Right renal cortex interstitium (tissue), 3 donors: ENCODE data around the gene ANKRD66. TPM values are rescaled to one million over a fixed set of nuclear protein-coding genes. Genes with fewer than 3 reads are reported as not detected.

ENCODE experiments used
- DNase-seq, 3 donors: peaks; one replicate each; pipeline ENCODE4 v3.0.0-alpha.2; 2013; ENCODE audit warnings: low read depth in 3 of 3, low spot score in 2 of 3
- polyA plus RNA-seq, 3 donors: library from polyadenylated mRNA; unstranded; fragments of 120-200 nt; gene quantifications; one replicate each; pipeline ENCODE4 v1.2.1, GENCODE V29; 2013; ENCODE audit not compliant: insufficient read length in 3 of 3

The ANKRD66 gene
- polyA plus RNA-seq, 3 donors, result not detected

GRCh38 chr6:46788791-46789190 lies 42.1 kb downstream of the ANKRD66 start:
- no peak for DNase-seq

- DNase-seq, result no peak
Observed at GRCh38 chr6:46789434-46790354, 43.0 kb downstream of the ANKRD66 start.

- DNase-seq, result no peak
Observed at GRCh38 chr6:46790355-46790874, 43.7 kb downstream of the ANKRD66 start.

- no peak for DNase-seq
Observed at GRCh38 chr6:46792635-46793034, 45.9 kb downstream of the ANKRD66 start.

GRCh38 chr6:46793138-46793537 lies 46.4 kb downstream of the ANKRD66 start, which contains the start of gene MEP1A:
Gene MEP1A, plus strand, starts transcription at chr6:46793389. Its CDS starts 10 bp downstream, at chr6:46793399.
- no peak for DNase-seq

- no peak for DNase-seq
Observed at GRCh38 chr6:46794068-46794467, 47.3 kb downstream of the ANKRD66 start.

GRCh38 chr6:46795816-46796215 lies 49.1 kb downstream of the ANKRD66 start:
- DNase-seq, result no peak

- DNase-seq, result no peak
Observed at GRCh38 chr6:46796848-46797580, 50.3 kb downstream of the ANKRD66 start.

GRCh38 chr6:46799657-46800056 lies 52.9 kb downstream of the ANKRD66 start:
- no peak for DNase-seq

GRCh38 chr6:46808806-46809205 lies 62.1 kb downstream of the ANKRD66 start:
- DNase-seq, result no peak

Other genes starting within 250 kb of the ANKRD66 start
- 1 to 10 TPM; 7.9 to 9.3 (median 9.3) TPM for gene CYP39A1, start 94.1 kb upstream of the ANKRD66 start, polyA plus RNA-seq
- gene SLC25A27, start 94.0 kb upstream of the ANKRD66 start, polyA plus RNA-seq, result 10 to 100 TPM; 31.0 to 36.9 (median 31.1) TPM
- 1 to 10 TPM; 1.4 to 2.5 (median 1.7) TPM for gene TDRD6, start 59.0 kb upstream of the ANKRD66 start, polyA plus RNA-seq
- gene PLA2G7, start 11.6 kb upstream of the ANKRD66 start, polyA plus RNA-seq, result 1 to 10 TPM; 2.6 to 3.1 (median 2.9) TPM
- gene MEP1A, start 46.5 kb downstream of the ANKRD66 start, polyA plus RNA-seq, result not detected
- 10 to 100 TPM; 31.0 to 34.0 (median 32.4) TPM for gene ADGRF5, start 175.0 kb downstream of the ANKRD66 start, polyA plus RNA-seq